Caco-2 (cell line): Measurements from ENCODE around the gene SIRT3. TPM values are rescaled to one million over a fixed set of nuclear protein-coding genes. Genes with fewer than 3 reads are reported as not detected.
A peak's percentile ranks its signal among the peaks of the same experiment; 100 is the strongest.

Source experiments
- BruUV-seq: library from RNA; stranded (reverse); fragments of 400-500 nt; replicated peaks from 2 replicates; lab custom pipeline; 2021; lab: Mats Ljungman, UMichigan
- CTCF ChIA-PET: fragments of 300-600 bp; sonication (Branson Sonifier 250); formaldehyde crosslinking; loops from one replicate; lab custom pipeline; 2022; ENCODE audit warnings: antibody characterized with exemption; lab: Charles Lee
- POLR2A ChIA-PET: fragments of 300-600 bp; sonication (Branson Sonifier 250); formaldehyde crosslinking; loops from one replicate; lab custom pipeline; 2022; ENCODE audit warnings: antibody characterized with exemption; lab: Charles Lee
- DNase-seq, 2 experiments: peaks; one replicate each; pipeline versions ENCODE4 v3.0.0 to v3.0.0-alpha.2; 2020 to 2022
- H3K27me3 ChIP-seq: replicated peaks from 2 replicates; pipeline ENCODE4 v1.6.0; 2011; ENCODE audit warnings: low read length; ENCODE audit not compliant: control insufficient read depth, insufficient read depth
- H3K36me3 ChIP-seq: 2 replicates; pipeline ENCODE4 v1.5.1; 2011; ENCODE audit warnings: low read length; ENCODE audit not compliant: control insufficient read depth, insufficient read depth
- H3K4me1 ChIP-seq: fragments of 250-450 bp; sonication (Bioruptor Pico); 2 replicates; pipeline ENCODE4 v1.5.1; 2020; ENCODE audit warnings: mild to moderate bottlenecking
- H3K4me3 ChIP-seq: 2 replicates; pipeline ENCODE4 v1.5.1; 2011; ENCODE audit warnings: low read depth, mild to moderate bottlenecking, control low read depth, low read length
- H3K9me3 ChIP-seq: fragments of 250-450 bp; sonication (Bioruptor Pico); 2 replicates; pipeline ENCODE4 v1.5.1; 2020; ENCODE audit warnings: mild to moderate bottlenecking, moderate library complexity
- H3K27ac Mint-ChIP-seq: one replicate; pipeline ENCODE4 v1.8.0; 2022; ENCODE audit warnings: mixed read lengths; ENCODE audit not compliant: unreplicated experiment
- H3K27me3 Mint-ChIP-seq: one replicate; pipeline ENCODE4 v1.8.0; 2022; ENCODE audit warnings: mixed read lengths; ENCODE audit not compliant: insufficient read depth, unreplicated experiment
- H3K36me3 Mint-ChIP-seq: one replicate; pipeline ENCODE4 v1.8.0; 2022; ENCODE audit warnings: mild to moderate bottlenecking, mixed read lengths; ENCODE audit not compliant: insufficient read depth, unreplicated experiment
- H3K4me1 Mint-ChIP-seq: one replicate; pipeline ENCODE4 v1.8.0; 2022; ENCODE audit warnings: low read depth, mixed read lengths; ENCODE audit not compliant: unreplicated experiment
- H3K4me3 Mint-ChIP-seq: one replicate; pipeline ENCODE4 v1.8.0; 2022; ENCODE audit warnings: mild to moderate bottlenecking, moderate library complexity, mixed read lengths; ENCODE audit not compliant: unreplicated experiment
- H3K9me3 Mint-ChIP-seq: one replicate; pipeline ENCODE4 v1.8.0; 2022; ENCODE audit warnings: mixed read lengths; ENCODE audit not compliant: unreplicated experiment
- CTCF ChIP-seq, 2 experiments: fragments of 200-600 bp in 1 of 2; IDR thresholded peaks; 1 replicate in 1 of 2; 2 replicates in 1 of 2; pipeline versions ENCODE4 v1.5.1 to v1.8.0; 2011 to 2022; ENCODE audit warnings: antibody characterized with exemption in 1 of 2, control low read depth in 1 of 2, inconsistent platforms in 1 of 2, low read depth in 1 of 2, low read length in 1 of 2, mild to moderate bottlenecking in 1 of 2, moderate library complexity in 1 of 2; ENCODE audit not compliant: insufficient read depth in 1 of 2, severe bottlenecking in 1 of 2, unreplicated experiment in 1 of 2
- intact Hi-C: fragments of 100-400 bp; cut with micrococcal nuclease; formaldehyde crosslinking; loops from one replicate; pipeline ENCODE4 v1.10.0; 2022; ENCODE audit not compliant: unreplicated experiment
- total RNA-seq: library from RNA; stranded (reverse); gene quantifications from 2 replicates; pipeline ENCODE4 v1.2.3, GENCODE V29; 2022

Gene SIRT3
- total RNA-seq, 1 experiment from 2014 or later, result 24.6 TPM

- peaks cover 5% of the 10 kb centered on the region for H3K36me3 Mint-ChIP-seq
- no peaks in the 10 kb centered on the region for H3K4me1 Mint-ChIP-seq
- BruUV-seq, result no TSS peak
- H3K9me3 ChIP-seq, result no peaks in the 10 kb centered on the region
- H3K36me3 ChIP-seq, result no peaks in the 10 kb centered on the region
- H3K4me1 ChIP-seq, result peaks cover 17% of the 10 kb centered on the region
- DNase-seq, result peak in 1 of 2 experiments; percentile 31
- H3K4me3 Mint-ChIP-seq, result peak overlapping the region; percentile 67
- TF ChIP-seq CTCF (IDR thresholded peaks at IDR 0.05; ENCODE audit: insufficient read depth in 1 of 2, low read depth in 1 of 2, low read length in 1 of 2, severe bottlenecking in 1 of 2, unreplicated experiment in 1 of 2), result no peak
- no peaks in the 10 kb centered on the region for H3K9me3 Mint-ChIP-seq
- H3K27ac Mint-ChIP-seq, result no peak overlapping the region
- ChIA-PET POLR2A (interaction anchor here (1.3 kb wide), 1 partner anchor 75 kb away, joined by 8 read pairs; the partner anchor contains the start of gene BET1L), CTCF (interaction anchor here (0.6 to 1.6 kb wide), 5 partner anchors 9 to 74 kb away, joined by 3 to 4 read pairs (median 3); no protein-coding TSS in a partner anchor)
- peak overlapping the region; percentile 47 for H3K4me3 ChIP-seq
- peaks cover 5% of the 10 kb centered on the region for H3K27me3 ChIP-seq
- peaks cover 26% of the 10 kb centered on the region for H3K27me3 Mint-ChIP-seq
- intact Hi-C loops, result no loop called here
These were observed 45.5 kb upstream of the SIRT3 start for GRCh38 chr11:281486-282161.

- peak overlapping the region; percentile 47 for H3K4me3 ChIP-seq
- H3K4me3 Mint-ChIP-seq, result peak overlapping the region; percentile 67
- H3K36me3 Mint-ChIP-seq, result peaks cover 5% of the 10 kb centered on the region
- peak in 1 of 2 experiments; percentile 36 for DNase-seq
- H3K4me1 Mint-ChIP-seq, result no peaks in the 10 kb centered on the region
- CTCF ChIA-PET, result interaction anchor here (0.8 to 1.6 kb wide), 4 partner anchors 28 to 168 kb away, joined by 3 to 4 read pairs (median 3); no protein-coding TSS in a partner anchor
- no peak for TF ChIP-seq CTCF (IDR thresholded peaks at IDR 0.05; ENCODE audit: insufficient read depth in 1 of 2, low read depth in 1 of 2, low read length in 1 of 2, severe bottlenecking in 1 of 2, unreplicated experiment in 1 of 2)
- BruUV-seq, result no TSS peak
- no peaks in the 10 kb centered on the region for H3K36me3 ChIP-seq
- intact Hi-C loops, result no loop called here
- no peaks in the 10 kb centered on the region for H3K9me3 ChIP-seq
- POLR2A ChIA-PET, result no interaction called here
- H3K9me3 Mint-ChIP-seq, result no peaks in the 10 kb centered on the region
- no peak overlapping the region for H3K27ac Mint-ChIP-seq
- peaks cover 17% of the 10 kb centered on the region for H3K4me1 ChIP-seq
- H3K27me3 ChIP-seq, result peaks cover 5% of the 10 kb centered on the region
- peaks cover 26% of the 10 kb centered on the region for H3K27me3 Mint-ChIP-seq
These were observed 44.8 kb upstream of the SIRT3 start for GRCh38 chr11:280706-281485.

DNA sequence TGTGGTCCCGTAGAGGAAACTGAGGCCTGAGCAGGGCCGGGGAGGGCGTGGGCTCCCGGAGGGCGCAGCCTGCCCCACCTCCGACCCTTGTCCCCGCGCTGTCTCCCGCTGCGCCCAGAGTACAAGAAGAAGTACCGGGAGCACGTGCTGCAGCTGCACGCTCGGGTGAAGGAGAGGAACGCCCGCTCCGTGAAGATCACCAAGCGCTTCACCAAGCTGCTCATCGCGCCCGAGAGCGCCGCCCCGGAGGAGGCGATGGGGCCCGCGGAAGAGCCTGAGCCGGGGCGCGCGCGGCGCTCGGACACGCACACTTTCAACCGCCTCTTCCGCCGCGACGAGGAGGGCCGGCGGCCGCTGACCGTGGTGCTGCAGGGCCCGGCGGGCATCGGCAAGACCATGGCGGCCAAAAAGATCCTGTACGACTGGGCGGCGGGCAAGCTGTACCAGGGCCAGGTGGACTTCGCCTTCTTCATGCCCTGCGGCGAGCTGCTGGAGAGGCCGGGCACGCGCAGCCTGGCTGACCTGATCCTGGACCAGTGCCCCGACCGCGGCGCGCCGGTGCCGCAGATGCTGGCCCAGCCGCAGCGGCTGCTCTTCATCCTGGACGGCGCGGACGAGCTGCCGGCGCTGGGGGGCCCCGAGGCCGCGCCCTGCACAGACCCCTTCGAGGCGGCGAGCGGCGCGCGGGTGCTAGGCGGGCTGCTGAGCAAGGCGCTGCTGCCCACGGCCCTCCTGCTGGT, 44.0 kb upstream of the SIRT3 start:
- ChIA-PET CTCF (interaction anchor here (0.6 to 1.6 kb wide), 4 partner anchors 12 to 168 kb away, joined by 3 to 4 read pairs (median 3); no protein-coding TSS in a partner anchor), POLR2A (no interaction called here)
- Histone ChIP-seq H3K4me1 (peaks cover 17% of the 10 kb centered on the region), H3K4me3 (peak overlapping the region; percentile 47), H3K27me3 (peaks cover 5% of the 10 kb centered on the region), H3K9me3 (no peaks in the 10 kb centered on the region), H3K36me3 (no peaks in the 10 kb centered on the region)
- no peak overlapping the region for H3K27ac Mint-ChIP-seq
- no peak for TF ChIP-seq CTCF (IDR thresholded peaks at IDR 0.05; ENCODE audit: insufficient read depth in 1 of 2, low read depth in 1 of 2, low read length in 1 of 2, severe bottlenecking in 1 of 2, unreplicated experiment in 1 of 2)
- H3K4me3 Mint-ChIP-seq, result peak overlapping the region; percentile 67
- no peaks in the 10 kb centered on the region for H3K4me1 Mint-ChIP-seq
- no TSS peak for BruUV-seq
- intact Hi-C loops, result no loop called here
- peak; percentile 47 to 51 for DNase-seq
- peaks cover 5% of the 10 kb centered on the region for H3K36me3 Mint-ChIP-seq
- no peaks in the 10 kb centered on the region for H3K9me3 Mint-ChIP-seq
- H3K27me3 Mint-ChIP-seq, result peaks cover 26% of the 10 kb centered on the region
